Measurements from ENCODE around the gene GAS2.
A peak's percentile ranks its signal among the peaks of the same experiment; 100 is the strongest.

Gene GAS2

DNA sequence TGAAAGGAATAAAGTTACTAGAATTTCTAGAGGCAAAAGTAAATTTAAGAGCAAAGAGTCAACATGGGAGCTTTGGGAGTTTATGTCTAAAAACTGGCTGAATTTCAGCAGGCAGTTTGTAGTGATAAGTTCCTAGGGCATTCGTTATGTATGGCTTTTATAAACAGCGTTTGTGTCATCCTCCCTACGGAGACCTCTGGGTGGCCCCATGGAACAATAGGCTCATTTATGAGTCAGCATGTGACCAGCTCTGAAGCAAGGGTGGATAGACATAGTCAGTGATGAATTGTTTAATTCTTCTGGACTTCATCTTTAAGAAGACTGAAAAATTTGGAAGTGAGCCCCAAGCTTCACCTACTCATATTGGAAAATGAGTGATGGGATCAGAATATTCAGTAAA lies 126.1 kb downstream of the GAS2 start:
- DNase-seq = no peak

DNA sequence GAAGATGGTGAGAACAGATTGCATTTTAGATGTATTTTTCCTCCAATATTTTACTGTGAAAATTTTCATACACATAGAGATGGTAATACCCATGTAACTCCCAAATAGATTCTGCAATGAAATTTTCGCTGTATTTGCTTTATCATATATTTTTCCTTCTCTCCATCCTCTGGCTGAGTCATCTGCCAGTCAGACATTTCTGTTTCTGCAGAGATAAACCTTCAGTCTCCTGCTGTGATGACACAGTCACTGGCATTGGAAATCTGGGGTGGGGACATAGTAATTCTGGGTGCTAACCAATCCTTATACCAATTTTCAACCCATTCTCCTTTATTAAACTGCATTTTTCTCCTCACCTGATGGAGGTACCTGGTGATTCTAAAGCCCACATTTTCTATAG lies 129.5 kb downstream of the GAS2 start:
- DNase-seq = no peak

DNA sequence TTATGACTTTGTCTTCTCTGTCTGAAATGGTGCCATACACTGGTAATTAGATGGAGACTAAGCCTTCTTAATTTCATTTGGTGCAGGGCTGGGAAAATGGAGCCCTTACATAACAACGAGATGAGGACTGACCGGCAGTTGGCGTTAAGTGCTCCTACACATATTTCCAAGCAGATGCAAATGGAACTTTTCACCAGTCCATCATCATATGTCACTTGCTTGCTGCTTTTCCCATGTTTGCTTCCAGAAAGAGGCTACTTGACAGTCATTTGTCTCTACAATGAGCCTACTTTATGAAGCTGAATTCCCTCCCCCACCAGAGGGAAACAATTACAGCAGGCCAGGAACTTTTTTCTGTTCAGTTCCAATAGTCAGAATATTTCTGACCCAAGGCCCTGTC lies 130.6 kb downstream of the GAS2 start:
- no peak for DNase-seq

DNA sequence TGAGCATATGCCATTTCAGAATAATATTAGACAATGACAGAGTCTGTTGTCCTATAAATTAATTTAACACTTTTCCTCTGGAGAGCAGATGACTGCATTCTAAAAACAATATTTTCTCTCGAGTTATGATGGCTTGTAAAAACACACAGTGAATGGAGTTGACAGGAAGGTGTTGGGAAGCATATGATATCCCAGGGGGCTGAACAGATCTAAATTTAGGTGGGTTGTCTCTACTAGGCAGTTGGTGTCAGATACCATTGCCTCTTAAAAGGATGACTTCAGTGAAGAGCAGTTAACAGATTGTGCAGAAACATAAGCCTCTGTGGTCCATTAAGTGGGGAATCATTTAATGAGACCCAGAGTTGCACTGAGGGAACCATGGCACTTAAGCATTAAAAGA lies 132.5 kb downstream of the GAS2 start:
- DNase-seq = no peak

DNA sequence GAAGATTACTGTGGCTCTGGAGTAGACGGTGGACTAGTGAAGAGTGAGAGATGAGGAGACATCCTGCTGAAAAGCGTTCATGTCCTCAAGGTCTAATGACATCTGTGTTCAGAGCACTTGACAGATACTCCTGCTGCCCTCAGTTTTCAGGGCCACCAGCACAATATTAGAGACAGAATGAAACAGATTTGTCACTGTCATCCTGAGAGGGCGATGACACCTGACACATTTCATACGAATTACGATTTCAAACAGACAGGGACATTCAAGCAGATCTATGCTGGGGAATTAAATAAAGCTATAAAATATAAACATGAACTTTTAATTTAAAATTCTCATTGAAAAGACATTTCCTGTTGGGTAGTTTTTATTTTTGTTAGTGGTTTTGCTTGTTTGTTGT lies 134.1 kb downstream of the GAS2 start:
- DNase-seq = no peak

DNA sequence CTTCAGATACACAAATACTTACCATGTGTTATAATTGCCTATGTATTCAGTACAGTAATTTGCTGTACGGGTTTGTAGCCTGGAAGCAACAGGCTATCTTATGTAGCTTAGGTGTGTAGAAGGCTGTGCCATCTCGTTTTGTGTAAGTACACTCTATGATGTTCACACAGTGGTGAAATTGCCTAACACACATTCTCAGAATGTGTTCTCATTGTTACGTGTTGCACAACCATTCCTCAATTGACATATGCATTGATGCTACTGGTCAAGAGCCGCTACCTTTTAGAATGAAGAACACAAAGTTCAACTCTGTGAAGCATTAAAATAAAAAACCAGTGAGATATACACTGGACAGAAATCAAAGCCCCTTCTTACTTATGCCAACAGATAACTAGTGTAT lies 136.4 kb downstream of the GAS2 start:
- DNase-seq = no peak

DNA sequence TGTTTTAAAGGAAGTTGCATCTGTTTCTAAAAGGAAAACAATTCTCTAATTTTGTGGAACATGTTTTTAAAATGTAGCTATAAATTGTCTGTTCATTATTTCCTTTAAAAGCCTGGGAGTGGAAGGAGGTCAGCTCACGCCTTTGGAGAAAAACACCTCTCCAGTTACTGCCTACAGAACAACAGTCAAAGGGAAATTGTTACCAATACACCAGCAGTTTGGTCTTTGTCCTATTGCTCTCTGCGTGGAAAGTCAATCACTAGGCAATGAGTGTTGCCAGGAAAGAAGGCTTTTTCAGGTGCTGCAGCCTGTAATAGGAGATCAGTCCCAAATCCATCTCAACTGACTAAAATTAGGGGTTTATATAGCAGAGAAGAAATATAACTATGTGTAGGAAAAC lies 141.0 kb downstream of the GAS2 start:
- no peak for DNase-seq

DNA sequence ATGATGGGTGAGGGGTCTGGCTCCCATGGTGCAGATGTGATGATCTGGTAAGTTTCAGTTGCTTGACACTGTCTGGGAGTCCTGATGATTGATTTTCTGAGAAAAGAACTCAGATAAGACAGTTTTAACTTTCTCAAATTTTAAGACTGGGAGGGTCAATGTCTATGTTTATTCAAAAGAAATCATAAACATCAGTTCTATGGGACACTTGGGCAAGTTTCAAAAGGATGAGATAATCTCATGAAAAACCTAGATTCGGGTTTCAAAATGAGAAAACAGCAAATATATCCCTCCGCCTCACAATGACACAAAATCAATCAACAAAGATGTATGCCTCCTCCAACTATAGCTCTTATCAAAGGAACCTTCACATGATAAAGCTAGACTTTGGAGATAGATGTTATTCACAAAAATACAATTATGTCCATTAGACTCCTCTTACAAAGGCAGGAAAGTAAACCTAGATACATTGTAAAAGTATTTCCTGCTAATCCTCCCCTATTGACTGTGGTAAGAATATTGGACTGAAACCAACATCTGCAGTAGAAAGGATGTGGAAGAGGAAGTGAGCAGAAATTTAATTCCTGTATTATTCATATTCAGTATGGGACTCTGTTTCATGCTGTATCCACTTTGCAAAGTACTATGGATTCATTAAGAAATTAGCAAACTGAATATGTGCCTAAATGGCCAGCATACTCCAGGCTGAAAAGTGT lies 141.6 kb downstream of the GAS2 start:
- DNase-seq = no peak

DNA sequence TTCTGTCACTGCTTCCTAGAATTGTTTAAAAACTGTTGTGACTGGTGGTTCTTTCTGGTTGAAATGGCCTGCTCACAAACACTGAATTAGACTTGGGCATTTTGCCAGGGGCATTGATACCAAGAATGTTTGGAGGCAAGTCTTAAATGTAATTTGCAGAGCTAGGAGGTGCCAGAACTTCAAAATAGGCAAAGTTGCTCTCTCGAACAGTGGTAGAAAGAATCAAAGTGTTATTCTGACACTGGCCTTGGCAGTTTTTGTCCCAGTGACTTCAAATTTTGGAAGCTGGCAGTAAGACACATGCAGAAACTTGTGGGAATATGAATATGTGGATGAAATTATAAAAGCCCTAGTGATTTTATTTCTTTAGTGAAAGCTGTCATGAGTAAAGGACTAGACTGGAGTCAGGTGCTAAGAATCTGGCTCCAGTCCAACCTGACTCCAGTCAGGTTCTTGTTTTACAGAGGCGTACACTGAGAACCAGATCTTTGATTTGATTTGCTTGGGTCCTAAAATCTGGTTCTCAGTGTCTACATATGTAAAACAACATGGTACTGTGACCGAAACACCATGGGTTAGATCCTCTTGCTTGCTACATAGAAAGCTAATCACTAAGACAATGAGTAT lies 142.3 kb downstream of the GAS2 start:
- DNase-seq = no peak

DNA sequence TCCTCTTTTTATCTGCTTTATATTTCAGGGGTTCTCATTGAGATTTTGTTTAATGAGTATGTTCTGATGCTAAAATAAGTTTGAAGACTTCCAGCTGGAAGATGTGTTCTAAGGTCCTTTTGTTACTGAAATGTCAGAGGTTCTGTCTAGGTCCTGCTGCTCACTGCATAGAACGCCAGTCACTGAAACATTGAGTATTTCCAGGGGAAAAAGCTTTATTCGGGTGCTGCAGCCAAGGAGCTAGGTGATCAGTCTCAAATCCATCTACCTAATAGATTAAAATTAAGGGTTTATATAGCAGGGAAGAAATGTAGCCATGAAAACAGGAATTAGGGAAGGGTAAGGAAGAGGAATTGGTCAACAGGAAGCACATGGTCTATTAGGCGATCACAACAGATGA lies 143.5 kb downstream of the GAS2 start:
- no peak for DNase-seq

DNA sequence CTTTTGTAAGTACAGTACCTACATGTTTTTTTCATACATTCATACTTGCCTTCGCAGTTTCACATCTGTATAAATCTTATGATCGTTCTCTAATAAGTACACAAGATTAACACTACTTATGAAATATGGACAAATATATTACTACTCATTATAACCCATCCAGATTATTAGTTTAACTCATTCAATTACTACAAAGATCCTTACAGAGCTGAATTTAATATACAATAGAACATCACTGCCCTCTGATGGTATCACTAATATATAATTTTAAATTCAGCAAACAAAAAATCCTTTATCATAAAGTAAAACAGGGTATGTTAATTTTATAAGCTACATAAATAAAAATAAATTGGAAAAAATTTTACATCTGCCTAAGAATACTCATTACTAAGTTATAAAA lies 155.8 kb downstream of the GAS2 start:
- DNase-seq = no peak

DNA sequence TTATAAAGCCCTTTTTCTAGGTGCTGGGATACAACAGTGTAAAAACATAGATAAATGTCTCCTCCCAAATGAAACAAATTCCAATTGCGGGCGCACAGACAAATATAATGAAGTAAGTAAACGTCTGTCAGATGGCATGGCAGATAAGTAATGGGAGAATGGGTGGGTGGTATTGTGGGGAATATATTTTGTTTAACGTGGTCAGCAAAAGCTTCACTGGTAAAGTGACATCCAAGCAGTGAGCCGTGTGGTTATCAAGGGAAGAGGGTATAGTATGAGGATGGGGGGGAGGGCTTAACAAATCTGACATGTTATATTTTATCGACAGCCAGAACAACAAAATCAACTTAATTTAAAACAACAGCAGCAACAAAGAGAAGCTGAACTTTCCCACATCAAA lies 162.0 kb downstream of the GAS2 start:
- no peak for DNase-seq

DNA sequence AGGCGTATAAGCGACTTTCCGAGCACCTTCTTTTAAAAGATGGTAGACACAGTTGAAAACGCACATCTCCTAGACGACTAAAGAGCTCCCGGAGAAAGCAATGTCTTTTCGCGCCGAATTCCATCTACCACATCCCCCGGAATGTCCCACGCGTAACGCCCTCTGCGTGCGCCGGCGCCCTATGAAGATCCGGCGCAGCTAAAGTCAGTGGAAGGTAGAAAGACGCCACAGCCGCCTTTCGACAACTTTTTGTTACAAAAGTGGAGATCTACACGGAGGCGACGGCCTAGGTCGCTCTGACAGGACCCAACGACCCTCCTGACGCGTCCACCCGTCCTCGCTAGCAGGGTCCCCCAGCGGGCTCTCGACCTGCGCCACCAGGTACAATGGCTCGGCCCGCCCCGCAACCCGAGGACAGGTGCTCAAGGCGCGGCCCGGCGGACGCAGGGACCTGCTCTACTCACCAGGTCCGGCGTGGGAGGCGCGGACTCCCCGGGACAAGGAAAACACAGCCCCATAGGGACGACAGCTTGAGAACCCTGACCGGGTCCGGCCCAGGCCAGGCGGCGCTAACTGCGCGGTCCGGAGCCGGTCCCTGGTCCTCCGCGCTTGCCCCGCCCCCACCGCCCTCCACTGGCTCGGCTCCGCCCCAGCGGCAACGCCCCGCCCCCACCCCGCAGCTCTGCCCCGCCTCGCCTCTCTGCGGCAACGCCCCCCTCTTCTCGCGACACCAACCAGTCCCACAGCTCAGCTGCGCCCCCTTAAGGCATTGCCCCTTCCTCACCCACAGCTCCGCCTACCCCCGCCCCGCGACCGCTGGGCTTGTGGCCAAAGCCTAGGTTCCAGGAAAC lies 163.0 kb downstream of the GAS2 start, which contains the start of gene SVIP:
Gene SVIP, minus strand, starts transcription at position 571 of the 851 bp plus-strand sequence. Its CDS starts 53 bp downstream, at position 518.
- peak; percentile 94 to 95 for DNase-seq

DNA sequence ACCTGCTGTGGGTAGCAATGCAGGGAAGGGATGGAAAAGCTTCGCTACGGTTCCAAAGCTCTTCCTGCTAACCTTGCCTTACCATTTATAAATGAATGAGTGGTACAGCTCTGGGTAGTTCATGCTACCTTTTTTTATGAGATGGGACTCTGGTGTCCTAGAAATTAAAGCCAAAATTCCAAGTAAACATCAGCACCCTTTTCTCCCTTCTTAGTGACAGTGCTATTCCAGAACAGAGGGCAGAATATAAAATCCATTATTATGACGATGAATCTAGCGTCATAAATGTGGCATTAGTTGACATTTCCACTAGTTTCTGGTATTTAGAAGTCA lies 163.6 kb downstream of the GAS2 start:
- DNase-seq = no peak

DNA sequence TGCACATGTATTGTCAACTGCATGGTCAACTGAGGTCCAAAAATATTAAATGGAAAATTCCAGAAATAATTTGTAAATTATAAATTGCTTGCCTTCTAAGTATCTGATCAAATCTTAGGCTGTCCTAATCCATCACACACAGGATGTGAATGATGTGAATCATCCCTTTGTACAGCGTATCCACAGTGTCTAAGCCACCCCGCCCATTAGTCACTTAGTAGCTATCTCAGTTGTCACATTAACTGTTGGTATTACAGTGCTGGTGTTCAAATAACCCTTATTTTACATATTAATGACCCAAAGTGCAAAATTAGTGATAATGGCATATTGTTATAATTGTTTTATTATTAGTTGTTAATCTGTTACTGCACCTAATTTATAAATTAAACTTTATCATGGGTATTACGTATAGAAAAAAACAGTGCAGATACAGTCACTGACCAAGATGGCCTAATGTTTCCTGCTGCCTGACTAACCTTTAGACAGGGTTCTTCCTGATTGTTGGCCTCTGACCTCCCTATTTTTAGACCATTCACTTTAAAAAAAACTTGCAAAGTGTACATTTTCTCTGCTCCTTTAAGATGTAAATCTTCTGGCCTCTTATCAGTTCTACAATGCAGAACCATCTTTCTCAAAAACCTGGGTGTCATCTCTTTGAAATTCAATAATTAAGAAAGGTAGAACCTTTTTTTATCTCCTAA lies 166.1 kb downstream of the GAS2 start:
- DNase-seq = no peak

DNA sequence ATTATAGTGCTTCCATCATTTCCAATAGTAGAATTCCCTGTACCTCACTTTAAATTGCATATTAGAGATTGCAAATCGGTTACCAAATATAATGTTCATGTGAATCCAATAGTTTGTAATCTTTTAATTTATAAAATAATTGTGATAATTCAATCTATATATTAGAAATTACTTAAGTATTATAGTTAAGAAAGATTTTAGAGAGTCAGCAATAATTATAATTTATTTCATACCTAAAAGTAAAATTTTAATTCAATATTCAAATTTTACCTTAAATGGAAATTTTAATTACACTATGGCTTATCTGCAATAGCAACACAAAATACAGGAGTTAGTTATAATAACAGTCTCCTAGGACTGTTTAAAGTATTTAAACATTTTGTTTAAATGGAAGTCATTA lies 180.3 kb downstream of the GAS2 start:
- no peak for DNase-seq

DNA sequence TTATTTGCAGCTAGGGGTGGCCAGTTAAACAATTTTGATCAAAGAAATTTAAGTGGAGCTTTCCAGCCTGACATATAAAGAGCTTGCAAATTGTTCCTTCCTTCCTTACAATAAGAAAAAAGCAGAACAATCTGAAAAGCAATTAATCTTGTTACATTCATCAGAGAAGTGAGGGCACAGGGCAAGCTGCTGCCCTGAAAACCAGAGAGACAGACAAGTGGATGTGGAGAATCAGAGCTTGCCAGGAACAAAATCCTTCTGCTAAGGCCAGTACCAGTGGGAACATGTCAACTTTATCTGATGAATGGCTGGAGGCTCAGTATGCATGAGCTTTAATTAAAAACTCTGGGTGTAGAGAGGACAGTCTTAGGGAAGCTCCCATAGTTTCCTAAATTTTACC lies 185.1 kb downstream of the GAS2 start:
- no peak for DNase-seq

DNA sequence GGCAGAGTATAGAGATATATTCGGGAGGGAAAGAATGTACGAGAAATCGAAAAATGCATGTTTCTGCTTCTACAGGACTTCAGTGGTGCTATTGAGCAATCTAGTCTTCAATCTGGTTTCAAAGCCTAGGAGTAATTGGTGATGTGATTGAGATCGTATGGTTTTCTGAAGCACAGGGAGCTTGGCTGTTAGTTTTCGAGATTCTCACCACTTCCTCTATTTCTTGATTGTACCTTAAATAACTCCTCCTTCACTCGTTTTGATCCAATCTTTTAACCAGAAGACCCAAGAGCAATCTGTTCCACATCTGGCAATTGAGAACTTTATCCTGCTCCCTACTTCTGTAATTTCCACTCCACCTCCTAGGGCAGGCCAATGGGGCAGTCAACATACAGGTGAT lies 193.3 kb downstream of the GAS2 start:
- DNase-seq = no peak

DNA sequence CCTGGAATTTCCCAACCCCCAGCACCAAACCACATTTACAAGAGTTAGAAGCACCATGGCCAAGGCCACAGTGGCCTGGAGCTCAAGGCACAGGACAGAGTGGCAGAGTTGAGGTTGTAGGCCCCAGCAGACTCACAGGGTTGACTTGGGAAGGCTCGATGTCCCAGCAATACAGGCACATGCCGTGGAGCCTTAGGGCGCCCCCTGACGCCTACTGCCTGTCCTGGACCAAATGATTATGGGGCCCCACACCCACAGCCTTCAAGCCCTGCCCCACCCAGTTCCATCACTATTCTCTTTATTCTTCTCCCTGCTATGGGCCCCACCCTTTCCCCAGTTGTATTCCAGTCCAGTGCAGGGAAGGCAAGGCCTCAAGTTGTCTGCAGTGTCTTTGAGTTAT lies 193.8 kb downstream of the GAS2 start, which contains the start of gene CCDC179:
Gene CCDC179, minus strand, starts transcription at position 234 of the 400 bp plus-strand sequence. Its CDS starts 53 bp downstream, at position 181.
- DNase-seq = no peak

All from activated CD4-positive, alpha-beta T cell treated with anti-CD3 and anti-CD28 coated beads for 4 hours (primary cell).